IPS-18c (cell line): ENCODE results near the gene DYNC1I1.
"Not testable (repeated sequence)": the region's sequence is repeated elsewhere in the genome, so short reads cannot be mapped to it uniquely, and the experiment has no call there.

Experiments
- H3K4me3 ChIP-seq: 2 replicates; pipeline ENCODE4 v1.7.0; 2013; ENCODE audit warnings: low read depth, mild to moderate bottlenecking, low read length, moderate library complexity; ENCODE audit not compliant: insufficient read depth
- H3K9me3 ChIP-seq: one replicate; pipeline ENCODE4 v1.6.1; 2013; ENCODE audit warnings: mild to moderate bottlenecking, low read length, moderate library complexity; ENCODE audit not compliant: control insufficient read depth, insufficient read depth

Gene DYNC1I1

GRCh38 chr7:95919556-95919955 is 147.2 kb downstream of the DYNC1I1 start:
- Histone ChIP-seq H3K4me3 (no peak overlapping the region), H3K9me3 (no peaks in the 10 kb centered on the region)

- no peaks in the 10 kb centered on the region for H3K9me3 ChIP-seq
- no peak overlapping the region for H3K4me3 ChIP-seq
Measured at GRCh38 chr7:95921543-95921942, 149.2 kb downstream of the DYNC1I1 start.

- H3K4me3 ChIP-seq: no peak overlapping the region
Measured at GRCh38 chr7:95922191-95922590, 149.8 kb downstream of the DYNC1I1 start.

GRCh38 chr7:95925236-95925635 is 152.9 kb downstream of the DYNC1I1 start:
- Histone ChIP-seq H3K4me3 (no peak overlapping the region), H3K9me3 (no peaks in the 10 kb centered on the region)

More at GRCh38 chr7:95922191-95922590, 149.8 kb downstream of the DYNC1I1 start:
- H3K9me3 ChIP-seq: no peaks in the 10 kb centered on the region

GRCh38 chr7:95925971-95926370 is 153.6 kb downstream of the DYNC1I1 start:
- Histone ChIP-seq H3K9me3 (no peaks in the 10 kb centered on the region), H3K4me3 (no peak overlapping the region)

GRCh38 chr7:95927756-95928155 is 155.4 kb downstream of the DYNC1I1 start:
- Histone ChIP-seq H3K9me3 (no peaks in the 10 kb centered on the region), H3K4me3 (no peak overlapping the region)

GRCh38 chr7:95929710-95930280 is 157.4 kb downstream of the DYNC1I1 start:
- Histone ChIP-seq H3K9me3 (no peaks in the 10 kb centered on the region), H3K4me3 (no peak overlapping the region)

- no peaks in the 10 kb centered on the region for H3K9me3 ChIP-seq
- H3K4me3 ChIP-seq: no peak overlapping the region
Measured at GRCh38 chr7:95931460-95932232, 159.3 kb downstream of the DYNC1I1 start.

- no peak overlapping the region for H3K4me3 ChIP-seq
Measured at GRCh38 chr7:95933618-95934017, 161.3 kb downstream of the DYNC1I1 start.

GRCh38 chr7:95944867-95945266 is 172.5 kb downstream of the DYNC1I1 start:
- H3K9me3 ChIP-seq, H3K4me3 ChIP-seq: not testable (repeated sequence)

More at GRCh38 chr7:95933618-95934017, 161.3 kb downstream of the DYNC1I1 start:
- no peaks in the 10 kb centered on the region for H3K9me3 ChIP-seq

- Histone ChIP-seq H3K4me3 (no peak overlapping the region), H3K9me3 (no peaks in the 10 kb centered on the region)
Measured at GRCh38 chr7:95950698-95951097, 178.3 kb downstream of the DYNC1I1 start.

- Histone ChIP-seq H3K9me3 (no peaks in the 10 kb centered on the region), H3K4me3 (no peak overlapping the region)
Measured at GRCh38 chr7:95951531-95951930, 179.2 kb downstream of the DYNC1I1 start.

- Histone ChIP-seq H3K4me3 (no peak overlapping the region), H3K9me3 (no peaks in the 10 kb centered on the region)
Measured at GRCh38 chr7:95951997-95952795, 179.8 kb downstream of the DYNC1I1 start.

- H3K4me3 ChIP-seq: no peak overlapping the region
- H3K9me3 ChIP-seq: no peaks in the 10 kb centered on the region
Measured at GRCh38 chr7:95952851-95953250, 180.5 kb downstream of the DYNC1I1 start.

GRCh38 chr7:95955748-95956147 is 183.4 kb downstream of the DYNC1I1 start:
- H3K9me3 ChIP-seq: no peaks in the 10 kb centered on the region
- H3K4me3 ChIP-seq: no peak overlapping the region

- Histone ChIP-seq H3K9me3 (no peaks in the 10 kb centered on the region), H3K4me3 (no peak overlapping the region)
Measured at GRCh38 chr7:95957510-95957909, 185.2 kb downstream of the DYNC1I1 start.

GRCh38 chr7:95960706-95961244 is 188.4 kb downstream of the DYNC1I1 start:
- H3K9me3 ChIP-seq: no peaks in the 10 kb centered on the region
- no peak overlapping the region for H3K4me3 ChIP-seq
